D721Med (cell line): ENCODE data around the gene SPACA4.

Source experiments
- DNase-seq: peaks from one replicate; pipeline ENCODE4 v3.0.0; 2011; ENCODE audit warnings: low spot score; ENCODE audit not compliant: insufficient read length
- FAIRE-seq: peaks from 2 replicates; lab custom pipeline; 2011; peaks lifted over from hg19 to GRCh38; lab: Jason Lieb, UNC
- TF ChIP-seq, protein P1 (sequence below): IDR thresholded peaks from 2 replicates; pipeline ENCODE4 v1.5.1; 2012; ENCODE audit warnings: mild to moderate bottlenecking, control low read depth; ENCODE audit not compliant: insufficient read depth; ENCODE audit errors: missing control alignments

Gene SPACA4

DNA sequence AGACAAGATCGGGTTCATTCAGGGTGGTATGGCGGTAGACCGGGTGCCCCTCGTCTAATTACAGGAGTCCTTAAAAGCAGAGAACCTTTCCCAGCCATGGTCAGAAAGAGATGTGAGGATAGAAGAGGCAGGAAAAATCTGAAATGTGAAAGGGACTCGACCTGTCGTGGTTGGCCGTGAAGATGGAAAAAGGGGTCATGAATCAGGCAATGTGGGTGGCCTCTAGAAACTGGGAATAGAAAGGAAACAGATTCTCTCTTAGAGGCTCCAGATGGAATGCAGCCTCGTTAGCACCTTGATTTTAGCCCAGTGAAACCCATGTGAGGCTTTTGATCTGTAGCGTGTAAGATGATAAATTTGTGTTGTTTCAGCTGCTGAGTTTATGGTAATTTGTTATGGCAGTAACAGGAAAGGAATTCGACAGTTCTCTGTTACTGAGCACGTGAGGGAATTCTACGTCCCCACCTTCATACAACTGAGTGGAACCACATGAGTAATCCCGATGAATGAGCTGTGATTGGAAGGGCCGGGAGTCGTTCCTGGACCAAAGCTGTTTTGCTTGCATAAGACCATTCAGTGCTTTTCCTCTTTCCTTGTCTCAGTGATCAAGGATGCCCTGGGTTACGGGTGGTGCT is 50.4 kb downstream of the SPACA4 start:
- TF ChIP-seq, protein P1, sequence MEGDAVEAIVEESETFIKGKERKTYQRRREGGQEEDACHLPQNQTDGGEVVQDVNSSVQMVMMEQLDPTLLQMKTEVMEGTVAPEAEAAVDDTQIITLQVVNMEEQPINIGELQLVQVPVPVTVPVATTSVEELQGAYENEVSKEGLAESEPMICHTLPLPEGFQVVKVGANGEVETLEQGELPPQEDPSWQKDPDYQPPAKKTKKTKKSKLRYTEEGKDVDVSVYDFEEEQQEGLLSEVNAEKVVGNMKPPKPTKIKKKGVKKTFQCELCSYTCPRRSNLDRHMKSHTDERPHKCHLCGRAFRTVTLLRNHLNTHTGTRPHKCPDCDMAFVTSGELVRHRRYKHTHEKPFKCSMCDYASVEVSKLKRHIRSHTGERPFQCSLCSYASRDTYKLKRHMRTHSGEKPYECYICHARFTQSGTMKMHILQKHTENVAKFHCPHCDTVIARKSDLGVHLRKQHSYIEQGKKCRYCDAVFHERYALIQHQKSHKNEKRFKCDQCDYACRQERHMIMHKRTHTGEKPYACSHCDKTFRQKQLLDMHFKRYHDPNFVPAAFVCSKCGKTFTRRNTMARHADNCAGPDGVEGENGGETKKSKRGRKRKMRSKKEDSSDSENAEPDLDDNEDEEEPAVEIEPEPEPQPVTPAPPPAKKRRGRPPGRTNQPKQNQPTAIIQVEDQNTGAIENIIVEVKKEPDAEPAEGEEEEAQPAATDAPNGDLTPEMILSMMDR: no peak
- FAIRE-seq (no peak), DNase-seq (no peak)
